Immature natural killer cell (primary cell): ENCODE measurements around the gene KCTD2. TPM values are rescaled to one million over a fixed set of nuclear protein-coding genes. Genes with fewer than 3 reads are reported as not detected.

Source experiments
- DNase-seq, 3 donors: peaks; one replicate each; pipeline ENCODE4 v3.0.0; 2022; ENCODE audit warnings: mixed read lengths in 1 of 3
- H3K27ac Mint-ChIP-seq, 6 donors: one replicate each; pipeline ENCODE4 v1.8.0; 2020; ENCODE audit warnings: mixed read lengths in 6 of 6, mild to moderate bottlenecking in 5 of 6, inconsistent platforms in 4 of 6, moderate library complexity in 3 of 6
- H3K27me3 Mint-ChIP-seq, 3 donors: one replicate each; pipeline ENCODE4 v1.8.0; 2020 to 2021; ENCODE audit warnings: low read depth in 3 of 3, mild to moderate bottlenecking in 3 of 3, mixed read lengths in 3 of 3, moderate library complexity in 3 of 3, inconsistent platforms in 1 of 3
- H3K36me3 Mint-ChIP-seq, 3 donors: one replicate each; pipeline ENCODE4 v1.8.0; 2020; ENCODE audit warnings: mixed read lengths in 3 of 3, inconsistent platforms in 2 of 3, mild to moderate bottlenecking in 2 of 3
- H3K4me1 Mint-ChIP-seq, 2 donors: one replicate each; pipeline ENCODE4 v1.8.0; 2020; ENCODE audit warnings: inconsistent platforms in 2 of 2, mild to moderate bottlenecking in 2 of 2, mixed read lengths in 2 of 2, moderate library complexity in 1 of 2
- H3K4me3 Mint-ChIP-seq, 5 donors: one replicate each; pipeline ENCODE4 v1.8.0; 2020; ENCODE audit warnings: mild to moderate bottlenecking in 5 of 5, mixed read lengths in 5 of 5, inconsistent platforms in 3 of 5, moderate library complexity in 3 of 5
- H3K9me3 Mint-ChIP-seq, 6 donors: one replicate each; pipeline ENCODE4 v1.8.0; 2020; ENCODE audit warnings: mild to moderate bottlenecking in 6 of 6, mixed read lengths in 6 of 6, inconsistent platforms in 4 of 6, moderate library complexity in 3 of 6
- polyA plus RNA-seq, 3 donors: library from polyadenylated mRNA; unstranded; fragments of 300-500 nt; fragmentation: Illumina TruSeq; gene quantifications; one replicate each; pipeline ENCODE4 v1.2.3, GENCODE V29; 2021

Gene KCTD2
- polyA plus RNA-seq, 3 donors from 2014 or later = 2.3 to 6.0 (median 4.4) TPM

DNA sequence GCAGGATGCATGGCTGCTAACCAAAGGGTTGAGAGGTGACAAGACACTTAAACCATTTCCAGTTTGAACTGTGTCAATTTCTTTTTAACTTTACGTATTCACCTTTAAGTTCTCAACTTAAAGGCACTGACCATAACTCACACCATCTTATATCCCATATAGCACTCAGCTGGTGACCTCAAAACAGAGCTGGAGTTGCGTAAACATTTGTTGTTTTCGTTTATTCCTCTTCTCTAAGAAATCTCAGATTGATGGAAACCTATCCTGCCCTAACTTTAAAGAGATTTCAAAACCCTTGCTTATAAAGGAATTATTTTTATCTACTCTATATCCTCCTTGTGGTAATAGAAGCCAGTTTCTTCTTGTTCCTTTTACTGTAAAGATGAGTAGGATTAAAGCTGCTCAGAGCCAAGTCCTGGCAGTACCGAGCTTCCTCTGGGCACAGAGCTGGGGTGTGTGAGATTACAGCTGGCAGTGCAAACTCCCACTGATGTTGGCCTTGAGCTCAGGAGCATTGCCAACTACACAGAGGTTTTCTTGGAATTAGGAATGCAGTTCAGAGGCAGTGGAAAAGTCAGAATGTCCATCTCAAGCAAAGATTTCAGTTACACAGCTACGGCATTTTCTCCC, 1.3 kb downstream of the KCTD2 start:
- Mint-ChIP-seq H3K27me3 (peaks cover 0 to 4% (median 0%) of the 10 kb centered on the region in 3 donors), H3K4me3 (peak overlapping the region; percentile 88 to 93 (median 92)), H3K4me1 (peaks cover 40 to 49% of the 10 kb centered on the region in 2 donors), H3K9me3 (no peaks in the 10 kb centered on the region), H3K36me3 (peaks cover 6 to 12% (median 8%) of the 10 kb centered on the region in 3 donors), H3K27ac (peak overlapping the region; percentile 75 to 90 (median 88))
- no peak for DNase-seq

- peak overlapping the region in 3 of 5 donors; percentile 32 to 92 (median 92) for H3K4me3 Mint-ChIP-seq
- no peaks in the 10 kb centered on the region for H3K9me3 Mint-ChIP-seq
- peaks cover 6 to 12% (median 8%) of the 10 kb centered on the region in 3 donors for H3K36me3 Mint-ChIP-seq
- peaks cover 0 to 4% (median 0%) of the 10 kb centered on the region in 3 donors for H3K27me3 Mint-ChIP-seq
- peaks cover 40 to 49% of the 10 kb centered on the region in 2 donors for H3K4me1 Mint-ChIP-seq
- no peak for DNase-seq
- peak overlapping the region in 4 of 6 donors; percentile 14 to 75 (median 32) for H3K27ac Mint-ChIP-seq
Observed at GRCh38 chr17:75049057-75049456, 2.0 kb downstream of the KCTD2 start.

DNA sequence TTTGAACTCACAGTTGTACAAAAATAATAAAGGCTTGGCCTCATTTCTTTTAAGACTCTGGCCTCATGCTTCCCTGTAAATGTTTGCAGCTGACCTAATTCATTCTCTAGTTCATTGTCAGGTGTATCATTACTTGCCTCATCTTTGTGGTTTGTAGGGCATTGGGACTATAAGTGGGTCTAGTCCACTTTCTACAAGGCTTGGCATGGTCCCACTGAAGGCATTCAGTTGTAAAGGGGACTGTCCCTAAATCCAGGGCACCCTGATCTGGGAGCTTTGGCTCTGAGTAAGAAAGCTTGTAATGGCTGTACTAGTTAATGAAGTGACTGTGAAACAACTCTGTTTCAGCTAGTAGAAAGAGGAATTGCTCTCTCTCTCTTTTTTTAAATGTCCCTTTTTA, 2.7 kb downstream of the KCTD2 start:
- Mint-ChIP-seq H3K4me3 (peak overlapping the region in 4 of 5 donors; percentile 13 to 40 (median 34)), H3K4me1 (peaks cover 38 to 45% of the 10 kb centered on the region in 2 donors), H3K27ac (peak overlapping the region in 1 of 6 donors; percentile 34), H3K36me3 (peaks cover 6 to 13% (median 8%) of the 10 kb centered on the region in 3 donors), H3K9me3 (no peaks in the 10 kb centered on the region), H3K27me3 (peaks cover 0 to 4% (median 0%) of the 10 kb centered on the region in 3 donors)
- no peak for DNase-seq

DNA sequence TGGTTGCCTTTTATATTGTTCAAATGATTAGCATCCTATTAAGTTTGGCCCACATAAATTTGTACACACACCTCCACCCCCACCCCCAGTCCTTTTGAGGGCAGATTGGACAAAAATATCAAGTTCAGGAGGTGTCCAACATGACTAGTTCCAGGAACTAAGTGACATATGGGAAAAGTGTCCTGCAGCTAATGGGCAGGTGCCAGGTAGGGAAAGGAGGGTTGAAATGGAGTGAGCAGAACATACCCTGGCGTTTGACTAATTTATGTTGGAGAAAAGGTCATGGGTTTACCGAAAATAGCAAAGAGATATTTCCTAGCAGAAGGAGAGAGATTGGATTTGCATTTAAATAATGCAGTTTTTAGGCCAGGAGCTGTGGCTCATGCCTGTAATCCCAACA, 4.9 kb downstream of the KCTD2 start:
- no peak for DNase-seq
- peaks cover 8 to 22% (median 10%) of the 10 kb centered on the region in 3 donors for H3K36me3 Mint-ChIP-seq
- peaks cover 20 to 26% of the 10 kb centered on the region in 2 donors for H3K4me1 Mint-ChIP-seq
- H3K4me3 Mint-ChIP-seq = no peak overlapping the region
- H3K9me3 Mint-ChIP-seq = no peaks in the 10 kb centered on the region
- no peak overlapping the region for H3K27ac Mint-ChIP-seq
- H3K27me3 Mint-ChIP-seq = peaks cover 0 to 4% (median 0%) of the 10 kb centered on the region in 3 donors

- H3K36me3 Mint-ChIP-seq = peaks cover 21 to 50% (median 30%) of the 10 kb centered on the region in 3 donors
- H3K4me1 Mint-ChIP-seq = no peaks in the 10 kb centered on the region
- no peak overlapping the region for H3K27ac Mint-ChIP-seq
- H3K27me3 Mint-ChIP-seq = no peaks in the 10 kb centered on the region
- DNase-seq = no peak
- H3K4me3 Mint-ChIP-seq = no peak overlapping the region
- no peaks in the 10 kb centered on the region for H3K9me3 Mint-ChIP-seq
Observed at GRCh38 chr17:75059369-75060345, 12.6 kb downstream of the KCTD2 start.

- DNase-seq = no peak
- Mint-ChIP-seq H3K4me3 (no peak overlapping the region), H3K27ac (no peak overlapping the region), H3K36me3 (peaks cover 22 to 48% (median 30%) of the 10 kb centered on the region in 3 donors), H3K27me3 (no peaks in the 10 kb centered on the region), H3K4me1 (no peaks in the 10 kb centered on the region), H3K9me3 (no peaks in the 10 kb centered on the region)
Observed at GRCh38 chr17:75060434-75061054, 13.5 kb downstream of the KCTD2 start.

- Mint-ChIP-seq H3K27me3 (no peaks in the 10 kb centered on the region), H3K36me3 (peaks cover 21 to 47% (median 30%) of the 10 kb centered on the region in 3 donors), H3K9me3 (no peaks in the 10 kb centered on the region), H3K27ac (no peak overlapping the region), H3K4me3 (no peak overlapping the region), H3K4me1 (no peaks in the 10 kb centered on the region)
- no peak for DNase-seq
Observed at GRCh38 chr17:75061055-75061438, 14.0 kb downstream of the KCTD2 start.

GRCh38 chr17:75061618-75062017, 14.6 kb downstream of the KCTD2 start:
- DNase-seq = no peak
- H3K4me3 Mint-ChIP-seq = no peak overlapping the region
- no peaks in the 10 kb centered on the region for H3K9me3 Mint-ChIP-seq
- H3K4me1 Mint-ChIP-seq = peaks cover 4% of the 10 kb centered on the region in 2 donors
- peaks cover 0 to 1% (median 0%) of the 10 kb centered on the region in 3 donors for H3K27me3 Mint-ChIP-seq
- peaks cover 18 to 41% (median 30%) of the 10 kb centered on the region in 3 donors for H3K36me3 Mint-ChIP-seq
- H3K27ac Mint-ChIP-seq = no peak overlapping the region

GRCh38 chr17:75063201-75063600, 16.2 kb downstream of the KCTD2 start:
- Mint-ChIP-seq H3K9me3 (no peaks in the 10 kb centered on the region), H3K27me3 (peaks cover 0 to 2% (median 0%) of the 10 kb centered on the region in 3 donors)

DNA sequence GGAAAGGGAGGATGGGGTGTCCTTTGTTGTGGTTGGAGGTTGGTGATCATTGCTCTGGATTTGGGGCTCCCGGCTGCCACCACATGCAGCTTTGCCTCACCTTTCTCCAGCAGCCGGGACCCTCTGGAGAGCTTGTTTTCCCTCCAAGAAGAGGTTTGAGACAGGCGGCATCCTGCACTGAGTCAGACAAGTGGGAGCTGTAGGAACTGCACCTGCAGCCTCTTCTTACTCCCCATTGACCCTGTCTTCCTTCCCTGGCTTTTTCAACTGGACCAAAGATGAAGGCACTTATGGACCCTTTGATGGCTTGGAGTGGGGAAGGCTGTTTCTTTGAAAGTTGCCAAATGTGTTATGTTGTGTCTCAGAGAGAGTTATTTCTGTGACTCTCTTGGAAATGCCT, 16.6 kb downstream of the KCTD2 start:
- peaks cover 18 to 37% (median 30%) of the 10 kb centered on the region in 3 donors for H3K36me3 Mint-ChIP-seq
- no peak for DNase-seq
- no peak overlapping the region for H3K4me3 Mint-ChIP-seq
- H3K27me3 Mint-ChIP-seq = peaks cover 0 to 2% (median 0%) of the 10 kb centered on the region in 3 donors
- H3K27ac Mint-ChIP-seq = no peak overlapping the region
- no peaks in the 10 kb centered on the region for H3K9me3 Mint-ChIP-seq
- H3K4me1 Mint-ChIP-seq = peaks cover 9 to 12% of the 10 kb centered on the region in 2 donors

More at GRCh38 chr17:75063201-75063600, 16.2 kb downstream of the KCTD2 start:
- DNase-seq = no peak
- peaks cover 9 to 12% of the 10 kb centered on the region in 2 donors for H3K4me1 Mint-ChIP-seq
- peaks cover 18 to 37% (median 30%) of the 10 kb centered on the region in 3 donors for H3K36me3 Mint-ChIP-seq
- H3K27ac Mint-ChIP-seq = no peak overlapping the region
- H3K4me3 Mint-ChIP-seq = no peak overlapping the region

GRCh38 chr17:75064040-75064439, 17.0 kb downstream of the KCTD2 start:
- Mint-ChIP-seq H3K27ac (no peak overlapping the region), H3K36me3 (peaks cover 18 to 37% (median 30%) of the 10 kb centered on the region in 3 donors), H3K9me3 (no peaks in the 10 kb centered on the region), H3K4me3 (no peak overlapping the region), H3K27me3 (peaks cover 0 to 2% (median 0%) of the 10 kb centered on the region in 3 donors), H3K4me1 (peaks cover 9 to 12% of the 10 kb centered on the region in 2 donors)
- DNase-seq = no peak

GRCh38 chr17:75064460-75064859, 17.4 kb downstream of the KCTD2 start:
- Mint-ChIP-seq H3K27me3 (peaks cover 0 to 2% (median 0%) of the 10 kb centered on the region in 3 donors), H3K36me3 (peaks cover 18 to 36% (median 30%) of the 10 kb centered on the region in 3 donors), H3K4me3 (no peak overlapping the region), H3K9me3 (no peaks in the 10 kb centered on the region), H3K4me1 (peaks cover 9 to 12% of the 10 kb centered on the region in 2 donors), H3K27ac (no peak overlapping the region)
- no peak for DNase-seq

- Mint-ChIP-seq H3K36me3 (peaks cover 15 to 30% (median 27%) of the 10 kb centered on the region in 3 donors), H3K27me3 (peaks cover 0 to 2% (median 0%) of the 10 kb centered on the region in 3 donors), H3K4me3 (no peak overlapping the region), H3K4me1 (peaks cover 9 to 12% of the 10 kb centered on the region in 2 donors), H3K27ac (no peak overlapping the region), H3K9me3 (no peaks in the 10 kb centered on the region)
- DNase-seq = no peak
Observed at GRCh38 chr17:75064867-75065561, 18.0 kb downstream of the KCTD2 start.
